Activated CD8-positive, alpha-beta T cell treated with anti-CD3 and anti-CD28 coated beads, Interleukin-2, amount 10 ng/mL, durations not matched to agents 7 days and 5 days (primary cell): ENCODE results near the gene ESRRA. TPM values are rescaled to one million over a fixed set of nuclear protein-coding genes. Genes with fewer than 3 reads are reported as not detected.
A peak's percentile ranks its signal among the peaks of the same experiment; 100 is the strongest.
"Not testable (repeated sequence)": the region's sequence is repeated elsewhere in the genome, so short reads cannot be mapped to it uniquely, and the experiment has no call there.

Experiments
- ATAC-seq: fragments of 150-1000 bp; cut with Tn5 transposase; one replicate; pipeline ENCODE4 v1.10.0; 2021; ENCODE audit warnings: moderate library complexity
- CTCF ChIA-PET: fragments of 350-600 bp; sonication (Branson Sonifier 250); formaldehyde crosslinking; loops from one replicate; lab custom pipeline; 2021; ENCODE audit warnings: antibody characterized with exemption; lab: Charles Lee
- POLR2A ChIA-PET: fragments of 350-600 bp; sonication (Branson Sonifier 250); formaldehyde crosslinking; loops from one replicate; lab custom pipeline; 2021; ENCODE audit warnings: antibody characterized with exemption; lab: Charles Lee
- DNase-seq: peaks from one replicate; pipeline ENCODE4 v3.0.0-alpha.2; 2020
- H3K27ac Mint-ChIP-seq: one replicate; pipeline ENCODE4 v1.8.0; 2021; ENCODE audit warnings: mild to moderate bottlenecking, mixed read lengths
- H3K27me3 Mint-ChIP-seq: one replicate; pipeline ENCODE4 v1.8.0; 2021; ENCODE audit warnings: low read depth, mixed read lengths
- H3K36me3 Mint-ChIP-seq: one replicate; pipeline ENCODE4 v1.8.0; 2021; ENCODE audit warnings: low read depth, mixed read lengths
- H3K4me1 Mint-ChIP-seq: one replicate; pipeline ENCODE4 v1.8.0; 2021; ENCODE audit warnings: low read depth, mixed read lengths
- H3K4me3 Mint-ChIP-seq: one replicate; pipeline ENCODE4 v1.8.0; 2021; ENCODE audit warnings: mild to moderate bottlenecking, mixed read lengths
- H3K9me3 Mint-ChIP-seq: one replicate; pipeline ENCODE4 v1.8.0; 2022; ENCODE audit warnings: mixed read lengths; ENCODE audit not compliant: insufficient read depth
- total RNA-seq, 2 experiments: library from RNA; stranded (reverse); gene quantifications; one replicate each; pipeline ENCODE4 v1.2.3, GENCODE V29; 2021

ESRRA gene
- total RNA-seq, 2 experiments from 2014 or later: 42.7 to 43.2 TPM

DNA sequence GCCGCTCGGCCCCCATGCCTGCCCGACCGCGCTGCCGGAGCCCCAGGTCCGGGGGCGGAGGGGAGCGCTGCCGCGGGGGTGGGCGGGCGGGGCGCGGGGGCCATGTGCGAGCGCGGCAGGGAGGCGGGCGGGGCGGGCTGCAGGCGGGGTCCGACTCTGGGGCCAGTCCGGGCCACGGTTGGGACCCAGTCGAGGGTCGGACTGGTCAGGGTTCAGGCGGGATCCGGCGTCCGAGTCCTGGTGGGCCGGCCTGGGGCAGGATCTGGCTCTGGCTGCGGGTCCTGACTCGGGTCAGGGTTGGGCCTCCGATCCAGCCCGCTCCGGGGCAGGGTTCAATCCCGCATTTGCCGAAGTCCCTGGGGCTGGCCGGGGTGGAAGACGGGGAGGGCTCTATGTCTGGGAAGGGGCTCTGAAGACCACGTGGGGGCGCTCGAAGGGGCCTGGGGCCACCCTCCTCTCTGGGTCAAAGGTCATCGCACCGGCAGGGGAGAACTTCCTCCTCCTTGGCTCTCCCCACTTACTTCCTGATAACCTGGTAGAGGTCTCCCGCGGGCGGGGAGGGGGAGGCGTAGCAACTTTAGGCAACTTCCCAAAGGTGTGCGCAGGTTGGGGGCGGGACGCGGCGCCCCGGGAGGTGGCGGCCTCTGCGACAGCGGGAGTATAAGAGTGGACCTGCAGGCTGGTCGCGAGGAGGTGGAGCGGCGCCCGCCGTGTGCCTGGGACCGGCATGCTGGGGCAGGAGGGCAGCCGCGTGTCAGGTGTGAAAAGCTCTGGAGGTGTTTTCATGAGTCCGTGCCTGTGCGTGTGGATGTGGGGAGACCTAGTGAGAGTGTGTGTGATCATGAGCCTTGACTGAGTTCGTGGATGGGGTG, 603 bp downstream of the ESRRA start:
- Mint-ChIP-seq H3K27ac (peak overlapping the region; percentile 91), H3K9me3 (no peaks in the 10 kb centered on the region), H3K4me3 (peak overlapping the region; percentile 95), H3K4me1 (peaks cover 48% of the 10 kb centered on the region), H3K36me3 (peaks cover 20% of the 10 kb centered on the region), H3K27me3 (peaks cover 1% of the 10 kb centered on the region)
- ChIA-PET POLR2A (interaction anchor here (0.7 to 5.5 kb wide), 5 partner anchors 12 to 120 kb away, joined by 4 to 42 read pairs (median 39); partner anchors contain the start of genes FERMT3, PRDX5, STIP1 and TRMT112), CTCF (interaction anchor here (1.4 to 5.8 kb wide), 10 partner anchors 12 to 121 kb away, joined by 4 to 148 read pairs (median 16); partner anchors contain the start of genes PPP1R14B, PRDX5, STIP1 and TRMT112)
- peak; percentile 8 for ATAC-seq
- peak; percentile 75 for DNase-seq

DNA sequence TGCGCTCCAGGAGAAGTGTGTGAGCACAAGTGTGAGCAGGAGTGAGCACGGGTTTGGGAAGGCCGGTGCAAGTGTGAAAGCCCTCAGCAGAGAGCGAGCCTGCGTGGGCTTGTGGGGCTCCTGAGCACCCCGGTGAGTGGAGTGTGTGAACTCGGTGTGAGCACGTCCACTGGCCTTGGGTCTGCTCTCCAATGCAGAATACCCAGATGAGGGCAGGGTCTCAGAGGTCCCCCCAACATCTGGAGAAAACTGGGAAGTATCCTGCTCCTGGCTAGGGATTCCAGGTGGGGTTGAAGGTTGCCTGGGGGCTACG, 1.2 kb downstream of the ESRRA start:
- Mint-ChIP-seq H3K36me3 (peaks cover 23% of the 10 kb centered on the region), H3K4me1 (peaks cover 52% of the 10 kb centered on the region), H3K27me3 (no peaks in the 10 kb centered on the region), H3K9me3 (no peaks in the 10 kb centered on the region), H3K27ac (peak overlapping the region; percentile 91), H3K4me3 (peak overlapping the region; percentile 95)
- ATAC-seq: no peak
- ChIA-PET CTCF (interaction anchor here (1.9 kb wide), 1 partner anchor 25 kb away, joined by 7 read pairs; no protein-coding TSS in a partner anchor), POLR2A (interaction anchor here (0.7 to 5.5 kb wide), 2 partner anchors 11 to 35 kb away, joined by 4 to 39 read pairs; partner anchors contain the start of genes PRDX5 and TRMT112)
- DNase-seq: no peak

- Mint-ChIP-seq H3K4me3 (peak overlapping the region; percentile 95), H3K4me1 (peaks cover 49% of the 10 kb centered on the region), H3K27ac (peak overlapping the region; percentile 91), H3K9me3 (no peaks in the 10 kb centered on the region), H3K36me3 (peaks cover 23% of the 10 kb centered on the region), H3K27me3 (no peaks in the 10 kb centered on the region)
- POLR2A ChIA-PET: interaction anchor here (0.7 to 5.5 kb wide), 2 partner anchors 10 to 36 kb away, joined by 4 to 39 read pairs; partner anchors contain the start of genes PRDX5 and TRMT112
- ATAC-seq (no peak), DNase-seq (no peak)
- CTCF ChIA-PET: interaction anchor here (1.3 to 1.9 kb wide), 2 partner anchors 11 to 24 kb away, joined by 4 to 7 read pairs; partner anchors contain the start of genes PRDX5 and TRMT112
Measured at GRCh38 chr11:64306876-64307622, 1.7 kb downstream of the ESRRA start.

- ATAC-seq, H3K27me3 Mint-ChIP-seq, H3K9me3 Mint-ChIP-seq, DNase-seq: not testable (repeated sequence)
- Mint-ChIP-seq H3K4me1 (peaks cover 54% of the 10 kb centered on the region), H3K4me3 (peak overlapping the region; percentile 22), H3K36me3 (peaks cover 28% of the 10 kb centered on the region), H3K27ac (peak overlapping the region; percentile 30)
- POLR2A ChIA-PET: interaction anchor here (0.7 to 5.5 kb wide), 2 partner anchors 10 to 1472 kb away, joined by 3 to 39 read pairs; partner anchors contain the start of genes PRDX5 and TRMT112
- CTCF ChIA-PET: interaction anchor here (1.3 to 1.9 kb wide), 2 partner anchors 10 to 24 kb away, joined by 4 to 7 read pairs; partner anchors contain the start of genes PRDX5 and TRMT112
Measured at GRCh38 chr11:64307795-64308194, 2.5 kb downstream of the ESRRA start.

GRCh38 chr11:64312947-64313346, 7.6 kb downstream of the ESRRA start:
- H3K27ac Mint-ChIP-seq: peak overlapping the region; percentile 60
- ATAC-seq (no peak), DNase-seq (no peak)
- no peaks in the 10 kb centered on the region for H3K9me3 Mint-ChIP-seq
- peaks cover 46% of the 10 kb centered on the region for H3K36me3 Mint-ChIP-seq
- peaks cover 38% of the 10 kb centered on the region for H3K4me1 Mint-ChIP-seq
- POLR2A ChIA-PET: no interaction called here
- CTCF ChIA-PET: interaction anchor here (1.2 to 1.3 kb wide), 2 partner anchors 9 to 19 kb away, joined by 3 to 6 read pairs; no protein-coding TSS in a partner anchor
- no peak overlapping the region for H3K4me3 Mint-ChIP-seq
- no peaks in the 10 kb centered on the region for H3K27me3 Mint-ChIP-seq

DNA sequence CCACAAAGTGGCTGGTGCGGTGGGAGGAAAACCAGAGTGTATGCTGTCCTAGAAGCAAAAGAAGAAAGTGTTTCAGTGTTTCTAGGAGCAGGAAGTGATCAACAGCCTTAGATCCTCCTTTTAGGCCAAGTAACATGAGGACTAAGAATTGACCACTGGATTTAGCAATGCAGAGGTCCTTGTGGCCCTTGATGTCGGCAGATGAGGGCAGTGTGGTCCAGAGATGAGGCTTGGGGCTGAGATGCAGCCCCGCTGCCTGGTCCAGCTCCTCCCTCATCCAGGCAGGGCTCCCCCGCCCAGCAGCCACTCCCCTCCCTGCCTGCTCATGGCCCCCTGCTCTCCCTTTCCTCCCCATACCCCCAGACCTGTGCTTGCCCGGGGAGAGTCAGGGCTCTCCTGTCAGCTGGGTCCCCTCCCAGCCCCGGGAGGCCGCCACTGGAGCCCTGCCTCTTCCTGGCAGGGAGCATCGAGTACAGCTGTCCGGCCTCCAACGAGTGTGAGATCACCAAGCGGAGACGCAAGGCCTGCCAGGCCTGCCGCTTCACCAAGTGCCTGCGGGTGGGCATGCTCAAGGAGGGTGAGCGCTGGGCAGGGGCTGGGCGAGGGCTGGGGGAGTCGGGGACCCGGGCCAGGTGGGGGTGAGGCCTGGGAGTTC, 8.3 kb downstream of the ESRRA start:
- CTCF ChIA-PET: interaction anchor here (1.2 to 1.3 kb wide), 2 partner anchors 9 to 18 kb away, joined by 3 to 6 read pairs; no protein-coding TSS in a partner anchor
- no peak for DNase-seq
- peaks cover 46% of the 10 kb centered on the region for H3K36me3 Mint-ChIP-seq
- H3K9me3 Mint-ChIP-seq: no peaks in the 10 kb centered on the region
- peaks cover 43% of the 10 kb centered on the region for H3K4me1 Mint-ChIP-seq
- no peak overlapping the region for H3K4me3 Mint-ChIP-seq
- peak overlapping the region; percentile 60 for H3K27ac Mint-ChIP-seq
- POLR2A ChIA-PET: no interaction called here
- no peak for ATAC-seq
- no peaks in the 10 kb centered on the region for H3K27me3 Mint-ChIP-seq

- DNase-seq (no peak), ATAC-seq (no peak)
- Mint-ChIP-seq H3K4me1 (peaks cover 49% of the 10 kb centered on the region), H3K27ac (no peak overlapping the region), H3K36me3 (peaks cover 45% of the 10 kb centered on the region), H3K27me3 (no peaks in the 10 kb centered on the region), H3K9me3 (no peaks in the 10 kb centered on the region), H3K4me3 (no peak overlapping the region)
- CTCF ChIA-PET: no interaction called here
- POLR2A ChIA-PET: no interaction called here
Measured at GRCh38 chr11:64314146-64314804, 9.0 kb downstream of the ESRRA start.

- DNase-seq (no peak), ATAC-seq (no peak)
- Mint-ChIP-seq H3K27me3 (no peaks in the 10 kb centered on the region), H3K4me1 (peaks cover 53% of the 10 kb centered on the region), H3K9me3 (no peaks in the 10 kb centered on the region), H3K36me3 (peaks cover 43% of the 10 kb centered on the region), H3K4me3 (no peak overlapping the region), H3K27ac (peak overlapping the region; percentile 12)
- ChIA-PET CTCF (no interaction called here), POLR2A (no interaction called here)
Measured at GRCh38 chr11:64314805-64315561, 9.7 kb downstream of the ESRRA start.

- Mint-ChIP-seq H3K4me3 (peak overlapping the region; percentile 89), H3K27ac (peak overlapping the region; percentile 100), H3K36me3 (peaks cover 45% of the 10 kb centered on the region), H3K4me1 (peaks cover 57% of the 10 kb centered on the region)
- not testable (repeated sequence) for ATAC-seq, H3K9me3 Mint-ChIP-seq, DNase-seq, H3K27me3 Mint-ChIP-seq
- POLR2A ChIA-PET: interaction anchor here (2.5 to 3.9 kb wide), 5 partner anchors 10 to 109 kb away, joined by 18 to 44 read pairs (median 37); partner anchors contain the start of genes CCDC88B, ESRRA and FERMT3
- CTCF ChIA-PET: interaction anchor here (1.0 to 5.3 kb wide), 6 partner anchors 13 to 133 kb away, joined by 3 to 137 read pairs (median 14); partner anchors contain the start of genes ESRRA and FERMT3
Measured at GRCh38 chr11:64315667-64316526, 10.6 kb downstream of the ESRRA start.
